Adipose tissue (tissue), 3 donors: ENCODE data around the gene ZNF555. TPM values are rescaled to one million over a fixed set of nuclear protein-coding genes. Genes with fewer than 3 reads are reported as not detected.

Source experiments
- H3K27ac ChIP-seq: one replicate; pipeline ENCODE4 v1.5.1; 2013; ENCODE audit warnings: low read depth, low read length
- WGBS, 3 donors: extraction: QIAGEN DNeasy Blood & Tissue Kit; methylation state at CpG; one replicate each; pipeline ENCODE4 v1.1.7; 2013; 5-methylcytosine and 5-hydroxymethylcytosine counted together
- polyA plus RNA-seq, 3 donors: library from polyadenylated mRNA; stranded (reverse); fragments of 200-250 nt; gene quantifications; one replicate each; pipeline ENCODE4 v1.2.3, GENCODE V29; 2013
- donor health status: healthy with polysubstance abuse.
- donor health status: Bipolar disorder and iron deficiency.
- donor health status: healthy.

The ZNF555 gene
- polyA plus RNA-seq, 3 donors = 0.85 to 7.9 (median 1.7) TPM

- WGBS, 3 donors = 94 to 97% (median 96%) methylated on average over 23 of the region's 23 CpGs
- no peak overlapping the region for H3K27ac ChIP-seq
These were observed 35.2 kb upstream of the ZNF555 start for GRCh38 chr19:2805991-2806649.

DNA sequence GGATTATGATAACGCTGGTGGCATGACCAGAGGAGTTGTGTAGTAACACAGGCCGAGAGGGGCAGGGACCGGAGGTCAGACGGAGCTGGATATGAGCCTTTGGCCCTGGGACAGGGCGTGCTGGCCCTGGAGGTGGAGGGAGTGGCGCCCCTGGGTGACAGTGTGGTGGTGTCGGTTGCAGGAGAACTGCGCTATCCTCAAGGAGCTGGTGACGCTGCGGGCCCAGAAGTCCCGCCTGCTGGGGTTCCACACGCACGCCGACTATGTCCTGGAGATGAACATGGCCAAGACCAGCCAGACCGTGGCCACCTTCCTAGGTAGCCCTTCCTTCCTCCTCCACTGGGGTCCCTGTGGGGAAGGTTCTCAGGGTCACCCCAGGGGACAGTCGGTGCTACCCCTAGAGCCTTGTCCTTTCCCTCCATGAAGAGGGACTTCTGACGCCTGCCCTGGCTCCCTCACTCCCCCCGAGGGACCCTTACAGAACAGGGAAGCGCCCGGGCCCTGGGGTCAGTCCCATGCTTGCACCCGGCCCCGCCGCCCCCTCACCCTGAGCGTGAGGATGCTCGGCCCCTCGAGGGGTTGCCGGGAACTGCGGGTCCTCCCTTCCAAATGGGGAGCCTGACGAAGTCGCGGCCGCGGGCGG is 34.4 kb upstream of the ZNF555 start:
- 94 to 98% (median 96%) methylated on average over 28 to 34 of the region's 34 CpGs for WGBS, 3 donors
- no peak overlapping the region for H3K27ac ChIP-seq

GRCh38 chr19:2807379-2808128 is 33.7 kb upstream of the ZNF555 start:
- WGBS, 3 donors = 96 to 97% (median 97%) methylated on average over 54 to 56 of the region's 56 CpGs
- H3K27ac ChIP-seq = no peak overlapping the region

DNA sequence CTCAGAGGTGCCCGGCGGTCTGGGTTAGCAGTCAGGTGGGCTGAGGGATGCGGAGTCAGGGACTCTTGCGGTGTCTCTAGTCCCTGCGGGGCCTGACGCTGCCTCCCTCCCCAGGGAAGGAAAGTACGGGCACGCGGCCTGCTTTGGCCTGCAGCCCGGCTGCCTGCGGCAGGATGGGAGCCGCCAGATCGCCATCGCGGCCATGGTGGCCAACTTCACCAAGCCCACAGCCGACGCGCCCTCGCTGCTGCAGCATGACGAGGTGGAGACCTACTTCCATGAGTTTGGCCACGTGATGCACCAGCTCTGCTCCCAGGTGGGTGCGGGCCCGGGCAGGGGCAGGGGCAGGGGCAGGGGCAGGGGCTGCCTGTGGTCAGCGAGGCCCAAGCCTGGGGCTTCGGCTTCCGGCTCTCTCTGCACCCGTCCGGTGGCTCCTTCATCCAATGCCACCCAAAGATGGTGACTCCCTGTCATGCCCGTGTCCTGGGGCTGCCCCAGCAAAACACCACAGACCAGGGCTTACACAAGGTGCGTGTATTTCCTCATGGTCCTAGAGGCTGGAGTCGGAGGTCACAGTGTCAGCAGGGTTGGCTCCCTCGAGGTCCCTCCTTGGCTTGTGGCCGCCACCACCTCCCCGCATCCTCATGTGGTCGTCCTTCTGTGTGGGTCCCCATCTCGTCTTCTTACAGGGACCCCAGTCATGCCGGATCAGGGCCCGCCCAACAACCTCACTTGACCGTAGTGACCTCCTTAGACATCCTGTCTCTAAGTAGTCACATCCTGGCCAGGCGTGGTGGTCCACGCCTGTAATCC is 32.9 kb upstream of the ZNF555 start:
- no peak overlapping the region for H3K27ac ChIP-seq
- WGBS, 3 donors = 94 to 96% (median 94%) methylated on average over 27 to 41 of the region's 41 CpGs

DNA sequence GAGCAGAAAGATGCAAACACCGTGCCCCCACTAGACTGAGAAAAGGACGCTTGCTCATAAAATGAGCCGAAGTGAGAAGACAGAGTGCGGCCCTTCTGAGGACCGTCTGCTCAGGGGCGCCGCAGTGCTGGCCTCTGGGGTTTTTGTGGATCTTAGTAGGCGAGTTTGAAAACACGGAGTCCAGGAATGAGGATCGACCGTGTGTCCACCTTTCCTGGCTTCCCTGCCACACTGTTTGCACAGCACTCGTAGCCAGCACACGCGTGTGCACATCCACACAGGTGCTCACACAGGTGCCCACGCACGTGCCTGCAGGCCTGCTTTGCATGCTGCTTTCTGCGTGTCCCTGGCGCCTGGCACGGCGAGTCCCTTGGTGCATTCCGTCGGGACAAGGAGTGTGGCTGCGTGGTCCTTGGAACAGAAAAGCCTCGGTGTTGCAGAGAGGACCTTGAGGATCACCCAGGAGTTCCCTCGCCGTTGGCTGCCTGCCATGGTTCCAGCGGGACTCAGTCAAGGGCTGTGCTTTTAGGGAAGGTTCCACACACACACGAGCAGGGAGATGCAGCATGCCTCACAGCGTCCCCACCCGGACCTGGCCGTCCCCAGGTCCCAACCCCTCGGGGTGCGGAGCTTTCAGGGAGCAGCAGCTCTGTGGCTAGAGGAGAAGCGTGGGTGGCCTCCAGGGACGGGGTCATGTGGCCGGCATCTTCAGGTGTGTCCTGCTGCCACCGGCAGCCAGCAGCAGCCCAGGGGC is 31.7 kb upstream of the ZNF555 start:
- WGBS, 3 donors = 88 to 92% (median 91%) methylated on average over 37 of the region's 37 CpGs
- no peak overlapping the region for H3K27ac ChIP-seq

- 94 to 97% (median 95%) methylated on average over 48 to 58 of the region's 58 CpGs for WGBS, 3 donors
- no peak overlapping the region for H3K27ac ChIP-seq
These were observed 30.9 kb upstream of the ZNF555 start for GRCh38 chr19:2810141-2811091.

DNA sequence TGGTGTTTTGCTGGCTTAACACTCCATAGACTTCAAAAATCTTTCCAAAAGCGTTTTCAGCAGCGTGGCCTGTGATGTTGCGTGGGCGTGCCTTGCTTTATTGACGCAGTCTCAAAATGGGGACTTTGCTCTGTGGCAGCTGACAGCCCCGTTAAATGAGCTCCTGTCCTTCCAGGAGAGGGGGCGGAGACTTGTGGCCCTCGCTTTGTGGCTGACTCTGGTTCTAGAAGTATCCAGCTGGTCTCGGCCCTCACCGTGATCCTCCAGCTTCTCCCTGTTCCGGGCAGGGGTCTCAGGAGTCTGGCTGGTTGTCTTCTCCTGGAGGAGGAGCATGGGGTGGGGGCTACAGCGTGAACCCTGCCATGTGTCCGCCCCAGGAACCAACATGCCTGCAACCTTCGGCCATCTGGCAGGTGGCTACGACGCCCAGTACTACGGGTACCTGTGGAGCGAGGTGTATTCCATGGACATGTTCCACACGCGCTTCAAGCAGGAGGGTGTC is 30.0 kb upstream of the ZNF555 start:
- WGBS, 3 donors = 91 to 97% (median 95%) methylated on average over 20 of the region's 20 CpGs
- H3K27ac ChIP-seq = no peak overlapping the region

- no peak overlapping the region for H3K27ac ChIP-seq
- WGBS, 3 donors = 93 to 94% (median 94%) methylated on average over 21 to 34 of the region's 34 CpGs
These were observed 29.4 kb upstream of the ZNF555 start for GRCh38 chr19:2811735-2812413.

DNA sequence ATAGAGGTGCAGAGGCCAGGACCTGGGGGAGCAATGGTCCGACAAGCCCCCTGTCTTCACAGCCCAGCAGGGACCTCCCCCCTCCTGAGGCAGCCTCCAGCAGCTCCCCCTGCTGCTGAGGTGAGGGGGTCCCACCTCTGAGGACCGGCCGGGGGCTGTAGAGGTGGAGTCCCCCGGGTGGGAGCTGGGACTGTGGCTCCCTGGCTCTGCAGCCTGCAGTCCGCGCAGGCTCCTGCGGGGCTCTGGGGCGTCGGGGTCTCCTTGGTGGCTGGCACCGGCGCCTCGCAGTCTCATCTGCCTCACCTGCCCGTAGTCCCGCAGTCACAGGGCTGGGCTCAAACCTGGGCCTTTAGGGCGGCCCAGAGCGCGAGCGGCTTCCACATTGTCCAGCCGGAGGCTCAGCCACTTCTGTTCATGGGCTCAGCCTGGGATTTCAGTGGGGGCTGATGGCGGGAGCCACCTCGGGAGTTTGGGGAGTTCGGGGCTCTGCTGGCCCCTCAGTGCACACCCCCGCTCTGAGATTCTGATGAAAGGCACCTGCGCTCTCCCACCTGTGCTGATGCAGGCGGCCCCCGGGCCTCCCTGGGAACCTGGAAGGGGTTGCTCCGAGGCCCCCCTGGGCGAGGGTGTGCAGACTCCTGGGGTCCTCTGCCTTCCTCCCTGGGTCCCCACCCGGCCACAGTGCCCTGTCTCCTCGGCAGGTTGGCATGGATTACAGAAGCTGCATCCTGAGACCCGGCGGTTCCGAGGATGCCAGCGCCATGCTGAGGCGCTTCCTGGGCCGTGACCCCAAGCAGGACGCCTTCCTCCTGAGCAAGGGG is 28.7 kb upstream of the ZNF555 start:
- WGBS, 3 donors = 93 to 94% (median 93%) methylated on average over 35 to 37 of the region's 37 CpGs
- H3K27ac ChIP-seq = no peak overlapping the region

- WGBS, 3 donors = 82 to 90% (median 90%) methylated on average over 34 to 35 of the region's 35 CpGs
- H3K27ac ChIP-seq = no peak overlapping the region
These were observed 27.8 kb upstream of the ZNF555 start for GRCh38 chr19:2813235-2814160.

DNA sequence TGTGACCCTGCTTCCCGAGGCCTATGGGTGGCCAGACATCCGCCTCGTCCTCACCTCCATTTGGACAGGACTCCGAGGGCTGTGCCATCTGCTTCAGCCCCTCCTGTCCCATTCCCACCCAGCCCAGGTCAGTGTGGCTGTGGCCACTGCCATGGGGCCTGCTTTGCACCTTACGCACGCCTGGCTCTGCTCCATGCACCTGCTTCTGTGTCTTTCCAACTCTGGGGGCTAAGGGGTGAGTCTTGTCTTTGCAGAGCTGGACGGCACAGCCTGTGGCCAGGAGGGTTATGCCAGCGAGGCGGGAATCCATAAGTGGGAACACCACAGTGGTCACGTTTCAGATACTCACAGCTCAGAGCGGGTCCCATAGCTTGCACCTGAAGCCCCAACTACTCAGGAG is 26.8 kb upstream of the ZNF555 start:
- 95 to 96% (median 95%) methylated on average over 11 of the region's 11 CpGs for WGBS, 3 donors
- H3K27ac ChIP-seq = no peak overlapping the region

GRCh38 chr19:2815191-2815614 is 26.1 kb upstream of the ZNF555 start:
- H3K27ac ChIP-seq = no peak overlapping the region
- WGBS, 3 donors = 89 to 92% (median 91%) methylated on average over 13 of the region's 13 CpGs

- 84 to 91% (median 87%) methylated on average over 15 of the region's 15 CpGs for WGBS, 3 donors
- H3K27ac ChIP-seq = no peak overlapping the region
These were observed 25.4 kb upstream of the ZNF555 start for GRCh38 chr19:2815923-2816322.

GRCh38 chr19:2816641-2817040 is 24.6 kb upstream of the ZNF555 start:
- 86 to 89% (median 87%) methylated on average over 16 of the region's 16 CpGs for WGBS, 3 donors
- no peak overlapping the region for H3K27ac ChIP-seq
